GM18519 (cell line): Measurements from ENCODE around the gene C9.
"Not testable (repeated sequence)": the region's sequence is repeated elsewhere in the genome, so short reads cannot be mapped to it uniquely, and the experiment has no call there.

Source experiments
- ATAC-seq: cut with Tn5 transposase; IDR thresholded peaks from one replicate; pipeline ENCODE4 v1.9.1; 2021; ENCODE audit warnings: mild to moderate bottlenecking, moderate library complexity; ENCODE audit not compliant: unreplicated experiment, low FRiP score

The C9 gene

DNA sequence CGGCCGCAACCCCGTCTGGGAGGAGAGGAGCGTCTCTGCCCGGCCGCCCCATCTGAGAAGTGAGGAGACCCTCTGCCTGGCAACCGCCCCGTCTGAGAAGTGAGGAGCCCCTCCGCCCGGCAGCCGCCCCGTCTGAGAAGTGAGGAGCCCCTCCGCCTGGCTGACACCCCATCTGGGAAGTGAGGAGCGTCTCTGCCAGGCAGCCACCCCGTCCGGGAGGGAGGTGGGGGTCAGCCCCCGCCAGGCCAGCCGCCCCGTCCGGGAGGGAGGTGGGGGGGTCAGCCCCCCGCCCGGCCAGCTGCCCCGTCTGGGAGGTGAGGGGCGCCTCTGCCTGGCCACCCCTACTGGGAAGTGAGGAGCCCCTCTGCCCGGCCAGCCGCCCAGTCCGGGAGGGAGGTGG, 30.0 kb downstream of the C9 start:
- ATAC-seq: not testable (repeated sequence)

DNA sequence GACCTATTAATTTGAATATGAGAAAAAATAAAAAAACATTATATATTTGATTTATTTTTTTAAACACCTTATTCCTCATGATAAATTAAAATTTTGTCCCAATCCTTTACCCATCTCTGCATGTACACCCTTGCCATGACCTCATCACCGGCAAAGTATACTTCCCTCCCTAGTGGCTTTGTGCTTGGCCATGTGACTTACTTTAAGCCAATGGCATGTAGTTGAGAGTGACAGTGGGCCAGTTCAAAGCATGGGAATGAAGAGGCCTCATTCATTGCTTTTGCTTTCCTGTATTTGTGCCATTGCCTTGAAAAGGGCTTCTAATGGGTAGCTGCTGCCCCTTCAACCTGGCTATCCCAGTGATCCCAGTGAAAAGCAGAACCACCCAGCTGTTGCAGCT, 31.2 kb downstream of the C9 start:
- no peak for ATAC-seq

DNA sequence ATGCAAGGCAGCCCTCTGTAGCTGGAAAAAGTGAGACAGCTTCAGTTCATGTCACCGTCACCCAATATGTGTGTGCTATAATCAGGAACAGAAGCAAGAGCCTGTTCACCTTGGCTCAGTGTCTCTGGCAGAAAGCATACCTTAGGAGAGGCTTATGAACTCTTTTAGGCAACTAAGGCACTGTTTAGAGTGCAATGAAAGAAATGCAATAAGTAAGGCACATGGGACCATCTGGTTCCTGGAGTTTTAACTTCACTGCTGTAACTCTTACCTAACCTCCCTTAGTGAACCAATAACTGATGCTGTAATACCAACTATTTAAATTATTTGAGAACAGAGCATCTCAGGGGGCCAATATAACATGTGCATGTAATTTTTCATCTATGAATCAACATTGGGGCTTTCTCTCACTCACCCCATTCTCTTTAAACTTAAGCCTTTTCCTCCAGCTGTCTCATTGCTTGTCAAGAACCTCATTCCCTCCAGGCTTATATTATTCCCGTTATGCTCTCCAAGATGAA, 32.4 kb downstream of the C9 start:
- no peak for ATAC-seq

DNA sequence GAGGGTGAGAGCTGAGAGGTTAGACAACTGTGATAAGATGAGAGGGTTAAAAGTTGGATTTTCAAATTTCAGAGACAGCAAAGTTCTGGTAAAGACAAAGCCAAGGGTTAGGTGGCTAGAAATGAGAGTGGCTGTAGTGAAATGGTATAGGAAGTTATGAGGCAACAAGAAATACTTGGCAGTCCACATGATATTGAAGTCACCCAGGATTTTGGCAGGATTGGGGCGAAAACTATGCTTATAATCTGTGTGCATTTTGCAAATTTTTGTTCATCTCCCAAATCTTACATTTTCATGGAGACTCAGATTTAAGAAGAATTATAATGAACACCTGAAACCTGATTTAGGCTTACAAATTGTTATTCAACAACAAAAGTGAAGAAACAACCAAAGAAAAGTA, 35.6 kb downstream of the C9 start:
- ATAC-seq: no peak

DNA sequence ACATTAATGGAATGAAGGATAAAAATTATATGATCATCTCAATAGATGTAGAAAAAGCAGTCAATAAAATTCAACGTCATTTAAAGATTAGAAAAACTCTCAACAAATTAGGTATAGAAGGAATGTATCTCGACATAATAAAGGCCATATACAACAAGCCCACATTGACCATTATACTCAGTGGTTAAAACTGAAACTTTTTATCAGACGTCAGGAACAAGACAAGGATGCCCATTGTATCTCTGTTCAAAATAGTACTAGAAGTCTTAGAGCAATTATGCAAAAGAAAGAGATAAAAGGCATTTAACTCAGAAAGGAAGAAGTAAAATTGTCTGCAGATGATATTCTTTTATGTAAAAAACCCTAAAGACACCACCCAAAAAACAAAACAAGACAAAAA, 40.8 kb downstream of the C9 start:
- ATAC-seq: no peak

DNA sequence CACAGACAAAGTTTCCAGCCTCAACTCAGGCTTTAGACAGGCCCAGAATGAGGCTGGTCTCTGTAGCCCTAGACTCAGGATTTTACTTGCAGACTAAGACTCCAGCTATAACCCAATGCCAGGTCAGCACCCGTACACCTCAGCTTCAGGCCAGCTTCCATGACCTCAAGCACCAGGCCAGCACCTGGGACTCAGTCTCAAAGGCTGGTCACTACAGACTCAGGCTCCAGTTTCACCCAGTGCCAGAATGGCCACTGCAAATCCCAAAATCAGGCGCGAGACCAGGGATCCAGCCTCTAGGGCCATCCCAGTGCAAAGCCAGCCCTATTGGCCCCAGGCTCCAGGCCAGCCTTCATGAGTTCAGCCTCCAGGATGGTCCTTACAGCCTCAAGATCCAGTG, 44.9 kb downstream of the C9 start:
- ATAC-seq: no peak

DNA sequence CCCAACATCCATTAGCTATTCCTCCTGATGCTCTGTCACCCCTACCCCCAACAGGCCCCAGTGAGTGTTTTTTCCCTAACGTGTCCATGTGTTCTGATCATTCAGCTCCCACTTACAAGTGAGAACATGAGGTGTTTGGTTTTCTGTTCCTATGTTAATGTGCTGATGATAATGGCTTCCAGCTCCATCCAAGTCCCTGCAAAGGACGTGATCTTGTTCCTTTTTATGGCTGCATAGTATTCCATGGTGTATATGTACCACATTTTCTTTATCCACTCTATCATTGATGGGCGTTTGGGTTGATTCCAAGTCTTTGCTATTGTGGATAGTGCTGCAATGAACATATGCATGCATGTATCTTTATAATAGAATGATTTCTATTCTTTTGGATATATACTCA, 47.8 kb downstream of the C9 start:
- ATAC-seq: not testable (repeated sequence)

DNA sequence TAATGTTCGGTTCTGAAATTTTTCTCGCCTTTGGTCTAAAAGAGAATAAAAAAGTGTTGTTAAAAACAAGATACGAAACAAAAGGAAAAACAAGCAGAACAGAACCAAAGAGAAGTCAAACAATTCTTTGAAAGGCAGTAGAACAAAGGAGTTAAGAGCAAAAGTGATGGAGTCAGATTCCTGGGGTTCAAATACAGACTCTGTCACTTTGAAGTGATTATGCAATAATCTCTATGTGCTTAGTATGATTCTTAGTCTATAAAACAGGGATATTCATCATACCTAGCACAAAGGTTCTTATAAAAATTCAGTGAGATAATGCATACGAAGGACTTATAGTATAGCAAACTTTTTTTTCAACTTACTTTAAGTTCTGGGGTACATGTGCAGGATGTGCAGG, 48.3 kb downstream of the C9 start:
- no peak for ATAC-seq

DNA sequence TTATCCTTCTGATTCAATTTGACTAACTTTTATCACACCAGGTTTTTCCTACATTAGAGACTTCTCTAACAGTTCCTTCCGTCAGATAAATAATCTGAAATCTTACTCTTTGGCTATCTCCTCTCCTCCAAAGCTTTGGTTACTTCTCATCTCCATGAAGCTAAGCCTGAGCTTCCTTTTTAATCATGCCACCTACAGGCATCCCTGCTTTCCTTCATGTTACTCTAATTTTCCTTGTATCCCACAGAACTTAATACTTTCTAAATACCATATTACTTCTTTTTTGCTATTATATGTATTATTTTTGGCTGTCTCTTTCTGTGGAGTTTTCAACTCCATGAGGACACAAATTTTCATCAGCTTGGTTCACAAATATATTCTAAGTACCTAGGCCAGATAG, 49.7 kb downstream of the C9 start:
- ATAC-seq: no peak

DNA sequence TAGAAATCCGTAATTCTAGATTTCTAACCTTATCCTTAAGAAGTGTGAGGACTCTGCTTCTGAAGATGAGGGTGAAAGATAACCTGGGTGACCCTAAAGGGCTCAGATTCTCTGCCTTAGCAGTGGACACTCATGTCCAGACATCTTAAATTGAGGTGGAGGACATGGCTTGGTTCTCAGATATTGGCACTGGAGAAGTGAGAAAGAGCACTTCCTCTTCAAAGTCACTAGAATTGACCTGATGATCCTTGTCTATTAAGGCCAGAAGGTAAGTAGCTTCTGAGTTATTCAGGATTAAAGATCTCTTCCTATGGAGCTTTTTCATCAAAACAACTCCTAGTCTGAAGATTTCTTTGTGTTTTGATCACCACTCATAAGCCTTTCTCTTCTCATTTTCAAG, 54.8 kb downstream of the C9 start:
- no peak for ATAC-seq

DNA sequence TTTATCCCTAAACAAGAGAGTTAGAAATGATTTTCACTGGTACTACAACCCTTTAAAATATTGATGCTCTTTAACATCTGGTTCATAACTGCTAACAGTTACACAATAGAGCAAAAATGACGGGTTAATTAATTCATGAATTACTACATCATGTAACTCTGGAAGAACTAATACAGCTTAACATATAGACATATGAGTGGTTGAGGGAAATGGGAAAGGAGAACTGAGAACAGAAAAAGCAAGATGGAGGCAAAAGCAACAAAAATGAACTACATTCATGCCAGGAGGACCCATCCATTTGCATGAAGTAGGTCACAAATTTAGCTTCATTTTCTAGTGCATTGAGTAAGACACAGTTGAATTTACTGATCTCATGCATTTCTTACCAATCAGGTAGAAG, 61.8 kb downstream of the C9 start:
- peak; percentile 75 for ATAC-seq

DNA sequence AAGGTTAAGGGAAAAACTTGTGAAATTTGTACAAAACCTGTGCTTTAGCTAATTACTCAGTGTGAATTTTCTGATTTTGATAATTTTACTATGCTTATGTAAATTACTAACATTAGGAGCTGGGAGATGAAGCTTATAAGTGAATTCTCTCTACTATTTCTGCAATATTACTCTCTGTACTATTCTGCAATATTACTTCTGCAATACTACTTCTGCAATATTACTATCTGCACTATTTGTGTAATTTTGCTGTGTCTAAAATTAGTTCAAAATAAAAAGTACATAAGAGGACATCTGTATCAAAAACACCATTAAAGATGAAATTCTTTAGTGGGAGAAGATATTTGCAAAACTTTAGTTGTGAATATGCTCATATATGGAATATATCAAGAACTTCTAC, 62.9 kb downstream of the C9 start:
- ATAC-seq: no peak

DNA sequence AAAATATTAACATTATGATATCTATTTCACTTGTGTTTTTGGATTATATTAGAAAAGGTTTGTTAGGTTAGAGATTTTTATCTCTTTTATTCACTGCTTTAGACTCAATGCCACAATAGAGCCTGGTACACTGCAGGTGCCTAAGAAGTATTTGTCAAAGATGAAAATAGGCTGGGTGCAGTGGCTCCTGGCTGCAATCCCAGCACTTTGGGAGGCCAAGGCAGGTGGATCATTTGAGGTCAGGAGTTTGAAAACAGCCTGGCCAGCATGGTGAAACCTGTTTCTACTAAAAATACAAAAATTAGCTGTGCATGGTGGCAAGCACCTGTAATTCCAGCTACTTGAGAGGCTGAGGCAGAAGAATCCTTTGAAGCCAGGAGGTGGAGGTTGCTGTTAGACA, 64.3 kb downstream of the C9 start:
- no peak for ATAC-seq

DNA sequence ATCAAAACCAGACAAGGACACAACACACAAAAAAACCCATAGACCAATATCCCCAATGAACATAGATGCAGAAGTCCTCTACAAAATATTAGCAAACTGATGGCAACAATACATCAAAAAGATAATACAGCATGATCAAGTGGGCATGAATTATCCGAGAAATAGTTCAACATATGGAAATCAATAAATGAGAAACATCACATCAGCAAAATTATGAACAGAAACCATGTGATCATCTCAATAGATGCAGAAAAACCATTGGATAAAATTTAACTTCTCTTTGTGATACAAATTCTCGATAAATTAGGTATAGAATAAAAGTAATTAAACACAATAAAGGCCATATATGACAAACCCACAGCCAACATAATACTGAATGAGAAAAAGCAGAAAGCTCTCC, 69.6 kb downstream of the C9 start:
- ATAC-seq: no peak

DNA sequence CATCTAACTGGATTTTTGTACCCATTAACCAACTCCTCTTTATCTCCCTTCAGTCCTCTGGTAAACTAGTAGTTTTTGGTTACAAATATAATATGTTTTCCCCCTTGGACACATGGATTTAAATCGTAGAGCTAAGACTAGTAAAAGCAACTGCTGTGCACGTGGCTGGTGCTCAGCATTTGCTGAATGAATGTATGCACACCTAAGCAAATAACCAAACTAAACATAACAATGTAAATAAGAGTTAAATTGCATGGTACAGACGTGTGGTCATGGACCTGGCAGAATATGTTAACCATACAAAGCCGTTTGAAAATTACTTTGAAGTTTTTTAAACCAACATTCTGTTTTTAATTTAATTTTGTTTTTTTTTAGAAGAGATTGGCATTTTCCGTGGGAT, 79.7 kb downstream of the C9 start:
- ATAC-seq: no peak

DNA sequence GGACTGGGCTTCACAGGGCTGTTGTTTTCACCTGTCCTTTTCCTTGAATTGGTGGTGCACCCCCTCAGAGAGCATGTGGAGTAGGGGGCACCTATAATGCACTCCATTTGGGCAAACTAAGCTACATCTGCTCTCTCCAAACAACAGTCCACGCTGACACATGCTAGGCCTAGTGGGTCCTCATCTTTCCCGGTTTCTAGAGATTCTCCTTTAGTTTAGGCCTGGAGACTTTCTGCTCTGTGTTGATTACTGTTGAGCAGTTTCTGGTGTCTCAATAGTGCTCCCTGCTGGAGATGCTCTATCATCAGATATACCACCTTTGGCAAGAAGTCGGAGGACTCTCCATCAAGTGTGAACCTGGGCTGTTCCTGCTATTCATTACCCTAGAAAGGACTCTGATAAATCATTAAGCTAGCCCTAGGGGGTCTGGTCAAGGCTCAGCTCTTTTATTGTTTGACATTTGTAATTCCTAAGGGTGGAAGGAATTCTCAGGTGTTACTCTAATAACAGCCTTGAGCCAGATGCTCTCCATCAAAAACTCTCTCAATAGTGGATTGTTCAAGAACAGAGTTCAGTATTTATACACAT, 81.0 kb downstream of the C9 start:
- peak; percentile 93 for ATAC-seq

DNA sequence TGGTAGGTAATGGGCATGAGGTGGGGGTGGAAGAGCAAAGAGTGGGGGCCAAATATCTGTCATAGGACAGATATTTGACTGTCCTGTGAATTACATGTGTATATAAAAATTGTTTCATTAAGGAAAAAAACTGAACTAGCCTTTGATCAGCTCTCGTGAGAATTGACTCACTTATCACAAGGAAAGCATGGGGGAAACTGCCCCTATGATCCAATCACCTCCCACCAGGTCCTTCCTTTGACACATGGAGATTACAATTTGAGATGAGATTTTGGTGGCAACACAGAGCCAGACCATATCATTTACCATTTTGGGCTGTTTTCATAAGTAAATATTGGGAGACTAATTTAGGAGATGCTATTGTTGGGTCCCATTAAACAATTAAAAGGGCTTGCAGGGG, 81.7 kb downstream of the C9 start:
- no peak for ATAC-seq

DNA sequence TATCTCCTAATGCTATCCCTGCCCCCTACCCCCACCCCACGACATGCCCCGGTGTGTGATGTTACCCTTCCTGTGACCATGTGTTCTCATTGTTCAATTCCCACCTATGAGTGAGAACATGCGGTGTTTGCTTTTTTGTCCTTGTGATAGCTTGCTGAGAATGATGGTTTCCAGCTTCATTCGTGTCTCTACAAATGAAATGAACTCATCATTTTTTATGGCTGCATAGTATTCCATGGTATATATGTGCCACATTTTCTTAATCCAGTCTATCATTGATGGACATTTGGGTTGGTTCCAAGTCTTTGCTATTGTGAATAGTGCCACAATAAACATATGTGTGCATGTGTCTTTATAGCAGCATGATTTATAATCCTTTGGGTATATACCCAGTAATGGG, 88.4 kb downstream of the C9 start:
- not testable (repeated sequence) for ATAC-seq

DNA sequence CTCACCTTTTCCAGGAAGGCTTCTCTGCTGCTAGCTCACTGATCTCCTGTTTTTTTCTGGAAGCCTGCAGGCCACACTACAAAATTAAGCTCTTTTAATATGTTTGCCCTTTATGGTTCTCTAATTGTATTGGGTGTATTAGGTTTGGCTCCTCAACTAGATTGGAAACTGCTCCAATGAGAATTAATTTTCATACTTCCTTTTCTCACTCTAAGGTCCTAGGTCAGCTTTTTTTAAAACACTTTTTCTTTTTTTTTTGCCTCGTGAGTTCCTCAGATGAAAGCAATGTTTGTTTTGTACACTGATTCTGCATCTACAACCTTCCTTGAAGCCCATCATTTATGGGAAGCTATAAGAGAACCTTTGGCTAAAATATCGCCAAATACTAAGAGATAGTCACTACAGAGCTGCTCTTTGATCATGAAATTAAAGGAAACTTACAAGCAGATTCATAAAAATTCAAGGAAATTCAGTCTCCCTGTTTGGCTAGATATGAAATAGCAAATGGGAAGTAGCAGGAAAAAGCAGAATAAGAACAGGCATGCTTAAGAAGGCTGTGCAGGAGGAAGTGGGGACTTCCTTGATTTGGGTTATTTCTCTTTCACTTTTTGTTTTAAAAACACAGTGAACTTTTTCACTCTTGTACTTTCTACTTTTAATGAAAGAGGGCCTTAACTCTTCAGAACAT, 89.8 kb downstream of the C9 start:
- ATAC-seq: peak; percentile 76

DNA sequence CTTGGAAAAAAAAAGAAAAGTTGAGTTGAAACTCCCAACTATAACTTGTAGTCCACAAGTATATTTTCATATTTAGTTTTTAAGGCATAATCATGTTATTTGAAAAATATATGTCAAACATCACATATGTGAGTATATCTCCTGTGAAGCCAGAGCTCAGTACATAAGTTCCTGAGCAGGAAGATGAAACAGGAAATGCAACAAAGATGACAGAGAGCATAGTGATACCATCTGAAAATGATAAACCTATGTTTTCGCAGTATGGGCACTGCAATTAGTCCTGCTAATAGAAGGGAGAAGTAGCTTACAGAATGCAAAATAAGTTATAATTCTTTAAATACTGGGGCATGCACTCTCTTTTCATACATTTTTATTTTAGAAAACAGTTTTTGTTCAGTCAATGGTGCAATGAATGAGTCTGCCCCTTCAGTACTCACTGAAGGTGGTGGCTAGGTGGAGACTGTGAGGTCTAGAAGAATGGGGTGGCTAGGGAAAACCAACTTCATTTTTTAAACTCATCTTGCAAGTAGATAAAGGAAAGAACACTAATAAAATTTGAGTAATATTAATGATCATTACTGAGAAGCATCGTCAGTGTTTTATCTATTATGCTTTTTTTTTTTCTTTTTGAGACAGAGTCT, 90.9 kb downstream of the C9 start:
- no peak for ATAC-seq

DNA sequence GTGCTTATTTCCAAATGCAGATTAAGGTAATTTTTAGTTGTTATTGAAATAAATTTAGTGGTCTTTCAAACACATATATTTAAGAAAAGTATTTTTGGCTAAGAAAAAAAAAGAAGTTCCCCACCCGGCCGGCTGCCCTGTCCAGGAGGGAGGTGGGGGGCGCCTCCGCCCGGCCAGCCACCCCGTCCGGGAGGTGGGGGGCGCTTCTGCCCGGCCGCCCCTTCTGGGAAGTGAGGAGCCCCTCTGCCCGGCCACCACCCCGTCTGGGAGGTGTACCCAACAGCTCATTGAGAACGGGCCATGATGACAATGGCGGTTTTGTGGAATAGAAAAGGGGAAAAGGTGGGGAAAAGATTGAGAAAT, 91.4 kb downstream of the C9 start:
- ATAC-seq: not testable (repeated sequence)

DNA sequence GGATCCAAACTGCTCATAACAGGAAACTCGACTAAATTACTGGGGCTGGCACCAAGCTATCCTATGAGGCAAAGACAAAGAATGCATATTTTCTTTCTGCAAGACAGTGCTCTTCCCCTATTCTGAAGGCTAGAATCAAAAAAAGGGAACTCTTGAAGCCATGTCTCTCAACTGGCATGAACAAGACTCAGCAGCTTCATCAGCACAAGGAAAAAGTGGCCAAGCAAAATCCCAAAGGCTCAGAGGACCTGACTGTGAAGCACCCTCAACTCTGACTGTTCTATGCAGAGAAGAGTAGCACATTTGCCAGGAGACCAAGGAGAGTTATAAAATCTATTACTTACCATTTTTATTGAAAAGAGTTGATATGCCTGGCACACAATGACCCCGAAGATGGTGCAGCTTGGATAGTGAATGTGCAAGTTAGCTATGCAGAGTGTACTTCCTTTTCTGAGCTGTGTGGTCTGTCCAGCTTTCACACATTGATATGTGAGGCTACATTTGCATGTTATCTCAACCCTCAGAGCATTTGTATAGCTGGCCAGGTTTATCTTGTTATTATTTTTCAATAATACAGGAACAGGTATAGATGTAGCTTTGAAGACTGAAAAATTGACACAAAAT, 94.0 kb downstream of the C9 start:
- ATAC-seq: peak; percentile 75
